ENCODE measurements around the gene NFKBIB.
"Not testable (repeated sequence)": the region's sequence is repeated elsewhere in the genome, so short reads cannot be mapped to it uniquely, and the experiment has no call there.

NFKBIB gene

GRCh38 chr19:38877781-38878574 lies 21.8 kb upstream of the NFKBIB start, which contains the start of gene RINL:
RINL (minus strand) TSS chr19:38878275; CDS start chr19:38876742, 1,533 bp downstream.
- DNase-seq, result peak; percentile 68

DNA sequence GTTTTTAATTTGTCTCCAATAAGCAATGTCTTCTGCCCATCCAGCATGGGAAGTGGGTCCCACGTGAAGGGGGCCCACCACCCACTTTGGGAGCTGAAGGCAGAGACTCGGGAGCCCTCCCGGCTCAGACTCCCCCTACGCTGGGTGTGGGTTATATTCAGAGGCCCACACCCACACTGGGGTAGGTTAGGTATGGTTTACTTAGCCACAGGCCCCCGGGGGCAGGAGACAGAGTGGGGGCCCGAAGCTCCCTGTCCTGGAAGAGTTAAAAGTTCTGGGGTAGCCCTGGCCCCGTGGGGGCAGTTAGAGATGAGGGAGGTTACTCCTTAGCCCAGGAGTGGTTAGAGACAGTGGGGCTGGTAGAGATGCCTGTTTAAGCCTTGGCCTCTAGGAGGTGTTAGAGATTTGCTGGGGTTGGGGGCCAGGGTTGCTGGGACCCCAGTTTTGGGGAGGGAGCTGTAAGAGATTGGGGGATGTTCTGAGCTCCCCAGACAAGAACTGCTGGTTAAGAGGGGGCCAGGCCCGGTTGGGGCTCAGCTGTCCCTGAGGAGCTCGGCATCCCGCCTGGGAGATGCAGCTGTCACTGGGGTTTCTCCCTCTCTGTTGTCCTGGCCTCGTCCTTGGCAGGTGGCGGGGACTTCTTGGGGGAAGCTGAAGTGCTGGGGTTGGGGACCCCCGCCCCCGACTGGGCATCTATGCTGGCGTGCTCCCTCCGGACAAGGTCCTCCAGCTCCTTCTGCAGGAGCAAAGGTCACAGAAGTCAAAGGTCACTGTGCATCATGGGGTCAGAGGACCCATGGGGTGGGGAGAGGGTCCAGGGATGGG lies 21.0 kb upstream of the NFKBIB start:
- no peak for DNase-seq

DNA sequence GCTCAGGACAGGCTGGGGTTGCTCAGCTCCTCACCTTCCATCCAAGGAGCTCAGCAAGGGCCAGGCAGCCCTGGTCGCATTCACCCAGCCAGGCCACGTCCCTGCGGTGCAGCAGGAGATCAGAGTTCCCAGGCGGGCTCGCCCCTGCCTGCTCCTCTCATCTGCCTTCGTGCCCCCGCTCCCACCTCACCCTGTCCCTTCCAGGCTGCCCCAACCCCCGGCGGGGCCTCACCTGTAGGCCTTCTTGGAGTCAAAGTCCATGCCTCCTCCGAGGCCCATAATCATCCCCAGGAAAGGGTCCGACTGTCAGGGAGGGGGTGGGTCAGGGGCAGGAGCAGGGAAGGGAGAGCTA lies 20.4 kb upstream of the NFKBIB start:
- no peak for DNase-seq

DNA sequence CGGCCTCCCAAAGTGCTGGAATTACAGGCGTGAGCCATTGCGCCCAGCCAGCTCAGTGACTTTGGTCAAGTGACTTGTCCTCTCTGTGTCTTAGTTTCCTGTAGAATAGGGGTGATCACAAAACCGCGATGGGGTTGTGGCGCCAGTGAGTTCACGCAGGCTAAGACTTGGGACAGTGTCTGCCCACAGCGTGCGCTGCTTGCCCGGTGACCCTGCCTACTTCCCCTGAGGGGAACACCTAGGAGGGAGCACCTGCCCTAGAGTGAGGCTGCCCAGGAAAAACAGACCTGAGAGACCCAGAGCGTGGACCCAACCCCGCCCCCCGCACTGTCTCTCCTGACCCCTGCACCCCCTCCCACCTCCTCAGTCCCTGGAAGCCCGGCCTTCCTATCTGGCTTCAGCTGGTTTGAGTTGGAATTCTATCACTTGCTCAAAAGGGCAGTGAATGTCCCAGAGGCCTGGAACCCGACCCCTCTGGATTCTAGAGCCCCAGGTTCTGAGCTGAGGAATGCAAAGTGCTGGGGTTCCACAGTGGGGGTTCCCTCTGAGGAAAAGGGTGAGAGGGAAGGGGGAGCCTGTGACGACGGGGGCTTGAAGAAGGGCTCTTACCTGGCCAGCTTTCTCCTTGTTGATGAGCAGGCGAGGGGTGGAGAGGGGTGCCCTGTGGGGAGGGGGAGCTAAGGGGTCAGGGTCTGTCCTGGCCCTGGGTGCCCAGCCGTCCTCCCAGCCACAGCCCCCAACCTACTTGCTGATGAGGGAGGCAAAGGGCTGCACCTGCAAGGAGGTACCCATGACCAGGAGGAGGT lies 19.5 kb upstream of the NFKBIB start:
- no peak for DNase-seq

DNA sequence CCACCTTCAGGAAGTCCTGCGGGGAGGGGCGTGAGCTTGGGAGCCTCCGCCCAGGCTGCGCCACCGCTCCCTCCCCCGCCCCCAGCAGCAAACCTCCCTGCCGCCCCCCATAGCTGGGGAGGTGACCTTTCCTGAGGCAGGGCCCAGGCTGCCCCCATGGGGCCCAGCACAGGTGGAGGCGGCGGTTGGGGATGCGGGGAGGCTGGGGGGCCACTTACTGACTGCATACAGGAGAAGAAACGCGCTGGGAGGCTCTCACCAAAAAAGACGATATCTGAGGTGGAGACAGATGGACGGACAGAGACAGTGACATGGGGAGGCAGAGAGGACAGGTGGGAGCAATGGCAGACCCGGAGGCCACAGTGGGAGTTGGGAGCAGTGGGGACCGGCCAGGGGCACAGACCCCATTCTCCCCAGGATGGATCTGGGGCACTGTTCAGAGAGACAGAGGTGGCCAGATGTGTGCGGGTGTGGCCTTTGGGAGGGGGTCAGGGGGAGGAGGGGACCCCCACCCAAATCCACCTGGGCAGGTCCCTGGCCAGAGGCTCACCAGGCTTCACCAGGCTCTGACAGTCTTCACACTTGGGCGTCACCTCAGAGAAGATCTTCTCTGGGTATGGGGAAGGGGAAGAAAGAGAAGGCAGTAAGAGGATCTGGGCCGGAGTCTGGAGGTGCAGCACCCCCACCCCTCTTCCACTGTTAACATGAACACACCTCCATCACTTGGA lies 18.7 kb upstream of the NFKBIB start:
- no peak for DNase-seq

DNA sequence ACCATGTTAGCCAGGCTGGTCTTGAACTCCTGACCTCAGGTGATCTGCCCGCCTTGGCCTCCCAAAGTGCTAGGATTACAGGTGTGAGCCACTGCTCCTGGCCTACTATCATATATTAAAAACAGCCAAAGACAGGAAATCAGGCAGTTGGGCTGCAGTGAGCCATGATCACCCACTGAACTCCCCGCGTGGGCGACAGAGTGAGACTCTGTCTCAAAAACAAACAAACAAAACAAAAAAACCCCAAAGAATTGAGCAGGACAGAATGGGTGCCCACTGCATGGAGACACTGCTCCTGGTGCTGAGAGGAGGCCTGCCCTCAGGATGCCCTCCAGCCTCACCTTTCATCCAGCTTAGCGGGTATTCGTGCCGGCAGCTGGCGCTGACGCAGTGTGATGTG lies 16.5 kb upstream of the NFKBIB start:
- no peak for DNase-seq

DNA sequence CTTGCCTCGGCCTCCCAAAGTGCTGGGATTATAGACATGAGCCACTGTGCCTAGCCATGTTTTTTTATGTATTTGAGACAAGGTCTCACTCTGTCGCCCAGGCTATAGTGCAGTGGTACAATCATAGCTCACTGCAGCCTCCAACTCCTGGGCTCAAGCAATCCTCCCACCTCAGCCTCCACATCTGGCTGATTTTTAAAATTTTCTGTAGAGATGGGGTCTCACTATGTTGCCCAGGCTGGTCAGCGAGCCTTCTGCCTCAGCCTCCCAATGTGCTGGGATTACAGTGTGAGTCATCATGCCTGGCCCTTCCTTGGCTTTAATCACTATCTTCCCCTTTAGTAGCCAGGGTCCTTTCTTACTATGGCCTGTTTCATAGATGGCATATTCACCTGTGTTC lies 15.1 kb upstream of the NFKBIB start:
- DNase-seq, result not testable (repeated sequence)

DNA sequence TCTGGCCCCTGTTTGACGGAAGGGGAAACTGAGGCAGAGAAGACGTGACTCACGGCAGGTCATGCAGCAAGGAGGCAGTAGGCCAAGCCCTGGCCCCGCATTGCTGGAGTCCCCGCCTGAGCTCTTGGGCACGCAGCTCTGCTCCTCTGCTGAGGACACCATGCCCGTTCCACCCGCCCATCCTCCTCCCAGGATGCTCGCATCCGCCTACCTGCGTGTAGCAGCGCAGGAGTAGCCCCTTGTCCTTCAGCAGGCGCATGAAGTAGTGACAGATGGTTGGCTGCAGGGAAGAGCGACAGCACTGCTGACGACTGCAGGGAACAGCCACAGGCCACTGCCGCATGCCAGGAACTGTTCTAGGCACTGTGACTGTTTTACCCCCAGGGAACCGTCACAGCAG lies 10.9 kb upstream of the NFKBIB start:
- DNase-seq, result no peak

- DNase-seq, result no peak
Measured at GRCh38 chr19:38889803-38890202, 10.0 kb upstream of the NFKBIB start.

DNA sequence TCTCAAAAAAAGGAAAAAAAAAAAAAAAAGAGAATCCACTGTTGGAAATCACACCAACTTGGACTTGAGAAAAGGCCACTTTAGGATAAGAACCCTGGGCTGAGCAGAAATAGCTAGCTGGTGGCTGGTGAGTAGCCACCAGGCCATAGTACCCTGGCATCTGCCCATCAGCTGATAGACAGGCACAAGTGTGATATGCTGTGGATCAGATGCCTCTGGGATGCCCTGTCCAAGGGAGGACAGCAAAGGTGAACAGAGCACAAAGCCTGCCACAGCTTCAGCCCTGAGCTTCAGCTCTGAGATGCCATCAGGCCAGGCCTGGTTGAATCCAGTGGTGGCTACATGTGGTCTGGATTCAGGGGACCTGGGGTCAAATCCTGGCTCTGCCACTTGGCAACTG lies 9.1 kb upstream of the NFKBIB start:
- no peak for DNase-seq

DNA sequence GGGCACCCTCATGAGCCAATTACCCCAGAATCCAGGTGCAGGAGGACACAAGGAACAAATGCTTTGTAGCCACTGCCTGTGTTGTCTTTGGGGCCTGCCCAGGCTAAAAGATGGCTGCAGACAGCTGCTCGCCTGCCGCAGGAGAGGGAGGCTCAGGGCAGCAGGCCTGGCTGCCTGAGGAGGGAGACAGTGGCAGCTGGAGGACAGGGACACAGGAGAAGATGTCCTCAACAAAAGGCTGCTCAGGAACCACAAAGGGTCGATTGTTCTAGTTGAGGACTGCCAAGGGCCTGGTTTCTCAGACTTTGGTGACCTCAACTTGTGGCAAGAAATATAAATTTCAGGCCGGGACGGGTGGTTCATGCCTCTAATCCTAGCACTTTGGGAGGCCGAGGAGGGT lies 8.0 kb upstream of the NFKBIB start:
- no peak for DNase-seq

GRCh38 chr19:38892841-38893240 lies 6.9 kb upstream of the NFKBIB start:
- no peak for DNase-seq

DNA sequence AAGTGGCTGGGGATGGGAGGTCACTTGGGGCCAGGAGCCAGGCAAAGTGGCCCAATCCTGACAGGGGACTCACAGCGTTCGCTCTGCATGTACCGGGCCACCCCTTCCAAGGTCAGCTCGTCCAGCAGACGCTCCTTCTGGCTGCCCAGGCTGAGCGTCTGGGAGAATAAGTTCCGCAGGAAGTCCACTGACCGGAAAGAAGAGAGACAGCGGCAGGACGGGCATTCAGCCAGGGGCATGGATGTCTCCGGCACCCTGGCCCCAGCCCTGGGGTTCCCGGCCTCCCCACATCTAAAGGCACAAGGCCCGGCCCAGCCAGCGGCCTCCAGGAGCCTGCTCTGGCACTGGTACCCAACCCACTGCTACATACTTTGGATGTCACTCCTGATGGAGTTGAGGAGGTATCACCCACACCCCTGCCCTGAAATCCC lies 6.4 kb upstream of the NFKBIB start:
- DNase-seq, result no peak

DNA sequence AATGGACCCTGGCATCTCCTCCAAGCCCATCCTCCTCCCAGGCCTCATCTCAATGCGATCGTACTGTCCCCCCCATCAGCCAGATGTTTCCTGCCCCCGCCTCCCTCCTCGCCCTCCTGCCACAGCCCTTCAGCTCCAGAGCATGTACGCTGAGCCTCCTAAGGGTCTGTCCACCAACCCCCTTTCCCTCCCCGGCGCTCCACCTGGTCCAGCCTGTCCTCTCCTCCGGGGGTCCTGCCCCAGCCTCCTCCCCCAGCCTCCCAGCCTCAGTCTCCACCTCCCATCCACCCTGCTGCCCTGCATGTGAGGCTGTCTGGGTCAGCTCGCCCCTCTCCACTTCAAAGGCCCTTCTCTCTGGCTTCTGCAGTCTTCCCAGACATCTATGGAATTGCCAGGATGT lies 4.8 kb upstream of the NFKBIB start:
- DNase-seq, result no peak

- DNase-seq, result no peak
Measured at GRCh38 chr19:38898788-38899446, 852 bp upstream of the NFKBIB start.

DNA sequence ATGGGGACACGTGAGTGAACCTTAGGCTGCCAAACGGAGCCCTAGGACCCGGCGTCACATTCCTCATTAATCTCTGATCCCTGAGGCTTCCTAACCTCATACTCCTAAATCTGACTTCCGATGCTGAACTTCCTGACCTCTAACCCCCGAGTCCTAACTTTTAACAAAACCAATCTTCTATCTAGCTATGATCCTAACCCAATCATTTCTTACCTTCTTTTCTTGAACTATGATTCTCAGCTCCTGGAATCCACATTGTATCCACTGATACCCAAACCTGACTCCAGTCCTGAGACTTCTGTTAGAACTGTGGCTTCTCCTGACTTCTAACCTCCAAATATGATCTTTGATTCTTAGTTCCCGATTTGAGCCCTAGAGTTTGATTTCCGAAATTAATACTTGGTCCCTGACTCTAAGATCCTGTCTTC lies 447 bp downstream of the NFKBIB start:
- DNase-seq, result no peak

DNA sequence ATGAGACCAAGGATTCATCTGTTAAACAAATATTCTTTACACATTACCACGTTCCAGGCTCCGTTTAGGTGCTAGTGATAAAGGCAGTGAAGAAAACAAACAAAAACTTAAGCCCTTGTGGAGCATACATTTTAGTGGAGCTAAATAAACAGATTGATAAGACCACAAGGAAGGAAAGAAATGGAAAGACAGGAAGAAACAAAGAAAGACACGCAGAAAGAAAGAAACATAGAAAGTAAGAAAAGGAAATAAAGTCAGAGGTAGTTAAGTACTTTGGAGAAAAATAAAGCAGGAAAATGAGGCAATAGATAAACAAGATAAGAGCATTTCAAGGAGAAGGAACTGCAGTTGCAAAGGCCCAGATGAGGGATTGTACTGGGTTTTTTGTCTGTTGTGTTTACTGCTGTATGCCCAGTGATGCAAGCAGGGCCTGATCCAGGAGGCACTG lies 998 bp downstream of the NFKBIB start:
- no peak for DNase-seq

GRCh38 chr19:38901683-38902082 lies 1.9 kb downstream of the NFKBIB start:
- DNase-seq, result no peak

GRCh38 chr19:38904581-38905539 lies 5.1 kb downstream of the NFKBIB start:
- DNase-seq, result no peak

- DNase-seq, result no peak
Measured at GRCh38 chr19:38905620-38906019, 5.9 kb downstream of the NFKBIB start.

- DNase-seq, result no peak
Measured at GRCh38 chr19:38907227-38907626, 7.5 kb downstream of the NFKBIB start.
